GM19372 (cell line): Measurements from ENCODE around the gene PLCB4.

Experiments used
- ATAC-seq: cut with Tn5 transposase; IDR thresholded peaks from one replicate; pipeline ENCODE4 v1.9.1; 2021; ENCODE audit warnings: mild to moderate bottlenecking, low read depth, moderate library complexity; ENCODE audit not compliant: unreplicated experiment

PLCB4 gene

DNA sequence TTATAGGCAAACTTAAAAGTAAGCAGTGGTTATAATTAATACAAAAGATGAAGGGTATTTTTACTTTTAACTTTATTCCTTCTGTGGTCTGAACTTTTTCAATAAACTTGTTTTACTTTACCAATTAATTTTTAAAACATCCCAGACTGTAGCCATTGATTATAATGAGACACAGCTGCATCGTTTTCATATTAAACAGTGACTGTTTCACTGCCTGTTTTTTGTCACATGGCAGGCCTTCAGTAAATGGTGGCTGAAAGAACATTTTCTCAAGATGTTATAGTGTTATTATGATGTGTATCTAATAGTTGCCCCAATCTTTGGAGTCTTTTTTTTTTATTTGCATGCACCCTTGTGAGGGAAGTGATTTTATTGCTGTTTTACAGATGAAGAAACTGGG, 95.1 kb downstream of the PLCB4 start:
- no peak for ATAC-seq

DNA sequence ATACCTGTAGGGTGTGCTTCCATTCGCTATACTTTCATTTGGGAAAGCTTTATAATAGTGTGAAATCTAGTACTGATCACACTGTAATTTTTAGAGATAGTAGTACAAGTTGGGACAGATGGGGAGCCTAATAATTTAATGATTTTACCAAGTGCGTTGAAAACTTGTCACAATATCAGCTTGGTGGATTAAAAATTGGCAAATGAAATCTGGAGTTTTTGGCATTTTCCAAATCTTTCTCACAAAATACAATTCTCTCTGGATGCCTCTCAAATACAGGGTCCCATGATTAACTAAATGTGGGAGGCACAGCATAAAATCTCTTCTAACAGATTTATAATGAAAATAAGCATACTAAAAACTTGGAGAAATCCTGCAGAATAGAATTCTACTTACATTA, 96.4 kb downstream of the PLCB4 start:
- no peak for ATAC-seq

- ATAC-seq, result no peak
Observed at GRCh38 chr20:9166153-9166780, 97.4 kb downstream of the PLCB4 start.

- ATAC-seq, result no peak
Observed at GRCh38 chr20:9169409-9169808, 100.5 kb downstream of the PLCB4 start.

DNA sequence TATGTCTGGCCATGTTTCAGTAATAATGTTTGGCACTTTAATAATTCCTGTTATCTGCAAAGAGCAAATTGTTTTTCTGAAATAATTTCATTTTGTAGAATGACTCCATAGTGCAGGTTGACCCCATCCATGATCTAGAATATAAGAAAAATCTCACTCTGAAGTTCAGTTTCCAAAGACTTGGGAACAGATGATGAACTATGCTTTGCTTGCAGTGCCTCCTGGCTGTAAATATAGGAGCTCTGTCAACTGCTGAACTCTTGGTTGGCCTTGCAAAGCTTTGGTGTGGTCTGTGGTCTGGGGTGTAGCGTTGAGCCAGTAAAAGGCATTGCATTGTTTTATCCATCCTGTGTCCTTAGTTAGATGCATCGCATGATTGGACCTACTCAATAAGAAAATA, 104.0 kb downstream of the PLCB4 start:
- no peak for ATAC-seq

- ATAC-seq, result no peak
Observed at GRCh38 chr20:9177278-9177677, 108.4 kb downstream of the PLCB4 start.

DNA sequence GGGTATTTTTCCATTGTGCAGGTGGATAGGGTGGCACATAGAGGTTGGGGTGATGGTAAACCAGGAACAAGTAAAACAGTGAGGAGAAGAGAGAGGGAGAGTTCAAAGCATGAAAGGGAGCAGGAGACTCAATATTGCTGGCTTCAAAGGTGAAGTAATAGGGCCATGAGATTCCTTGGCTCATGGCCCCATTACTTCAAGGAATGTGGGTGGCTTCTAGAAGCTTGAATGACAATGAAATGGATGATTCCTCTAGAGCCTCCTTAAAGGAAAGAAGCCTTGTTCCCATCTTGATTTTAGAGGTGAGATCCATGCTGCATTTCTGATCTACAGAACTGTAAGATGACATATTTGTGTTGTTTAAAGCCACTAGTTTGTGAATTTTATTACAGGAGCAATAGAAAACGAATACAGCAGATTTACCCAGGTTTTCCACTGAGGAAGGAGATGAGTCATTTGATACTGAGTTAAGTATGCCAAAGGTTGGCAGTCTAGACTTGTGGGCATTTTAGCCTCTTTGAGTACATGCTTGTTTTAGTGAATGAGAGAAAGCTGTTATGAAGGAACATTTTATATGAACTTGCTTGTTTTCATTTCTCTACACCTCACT, 110.4 kb downstream of the PLCB4 start:
- ATAC-seq, result no peak

DNA sequence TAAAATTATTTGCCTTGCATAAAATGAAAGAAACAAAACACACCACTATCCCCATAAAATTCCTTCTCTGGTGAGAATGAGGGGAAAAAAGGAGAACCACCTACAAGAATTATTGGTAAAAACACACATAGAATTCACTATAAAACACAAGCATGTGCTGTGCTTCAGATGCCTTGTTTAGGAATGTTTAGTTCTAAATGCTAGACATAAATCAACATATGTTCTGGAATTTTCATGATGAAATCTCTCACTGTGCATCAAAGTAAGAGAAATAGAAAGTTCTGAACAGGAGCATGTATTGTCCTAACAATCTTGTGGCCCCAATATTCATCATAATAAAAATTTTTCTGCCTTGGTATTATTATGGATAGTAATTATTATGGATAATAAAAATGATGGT, 111.0 kb downstream of the PLCB4 start:
- no peak for ATAC-seq

- no peak for ATAC-seq
Observed at GRCh38 chr20:9180481-9181257, 111.8 kb downstream of the PLCB4 start.

DNA sequence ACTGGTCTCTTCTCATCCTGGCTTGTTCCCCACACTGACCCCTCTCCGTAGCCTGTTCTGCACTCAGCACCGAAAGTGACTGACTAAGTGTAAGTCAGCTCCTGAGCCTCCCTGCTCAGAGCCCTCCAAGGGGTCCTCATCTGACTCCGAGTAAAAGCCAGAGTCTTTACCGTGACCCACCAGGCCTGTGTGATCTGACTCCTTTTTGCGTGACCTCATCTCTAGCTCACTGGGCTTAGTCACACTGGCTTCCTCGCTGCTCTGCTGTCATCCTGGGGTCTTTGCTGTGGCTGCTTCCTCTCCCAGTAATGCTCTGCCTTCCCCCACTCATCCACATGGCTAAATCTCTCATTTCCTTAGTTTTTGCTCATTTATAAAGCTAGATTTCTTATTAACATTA, 116.6 kb downstream of the PLCB4 start:
- no peak for ATAC-seq

- no peak for ATAC-seq
Observed at GRCh38 chr20:9186396-9186795, 117.5 kb downstream of the PLCB4 start.

- ATAC-seq, result no peak
Observed at GRCh38 chr20:9195031-9195430, 126.1 kb downstream of the PLCB4 start.

GRCh38 chr20:9196110-9196509, 127.2 kb downstream of the PLCB4 start:
- no peak for ATAC-seq

GRCh38 chr20:9198460-9198859, 129.6 kb downstream of the PLCB4 start:
- ATAC-seq, result no peak

DNA sequence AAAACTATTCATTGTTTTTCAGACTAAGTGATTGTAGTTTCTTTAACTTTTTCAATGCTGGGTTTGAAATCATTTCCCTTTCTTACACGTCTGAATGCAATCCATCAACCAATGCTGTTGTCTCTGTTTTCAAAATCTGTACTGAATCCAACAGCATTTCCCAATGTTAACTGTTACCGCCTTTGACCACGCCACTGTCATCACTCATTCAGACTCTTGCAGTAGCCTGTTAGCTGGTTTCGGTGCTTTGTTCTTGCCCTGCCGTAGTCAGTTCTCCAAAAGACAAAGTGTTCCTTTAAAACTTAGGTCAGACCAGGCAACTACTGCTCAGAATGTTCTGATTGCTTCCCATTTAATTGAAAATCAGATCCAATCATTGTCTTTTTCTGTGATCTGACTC, 131.3 kb downstream of the PLCB4 start:
- ATAC-seq, result no peak

DNA sequence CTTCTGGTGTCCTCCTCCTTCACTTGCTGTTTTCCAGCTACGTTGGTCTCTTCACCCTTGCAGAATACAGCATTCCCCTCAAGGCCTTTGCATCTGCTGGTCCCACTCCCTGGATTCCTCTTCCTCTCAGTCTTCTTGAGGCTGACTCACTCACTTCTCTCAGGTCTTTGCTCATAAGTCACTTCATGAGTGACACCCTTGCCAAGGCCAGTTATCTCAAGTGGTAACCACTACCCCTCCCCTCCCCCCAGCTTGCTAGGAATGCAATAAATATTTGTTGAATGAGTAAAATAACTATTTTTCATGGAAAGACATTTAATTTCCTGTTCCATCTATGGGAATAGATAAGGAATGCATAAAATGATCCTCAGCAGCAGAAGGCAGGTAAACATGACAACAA, 131.7 kb downstream of the PLCB4 start:
- ATAC-seq, result no peak

GRCh38 chr20:9202420-9203080, 133.7 kb downstream of the PLCB4 start:
- no peak for ATAC-seq

DNA sequence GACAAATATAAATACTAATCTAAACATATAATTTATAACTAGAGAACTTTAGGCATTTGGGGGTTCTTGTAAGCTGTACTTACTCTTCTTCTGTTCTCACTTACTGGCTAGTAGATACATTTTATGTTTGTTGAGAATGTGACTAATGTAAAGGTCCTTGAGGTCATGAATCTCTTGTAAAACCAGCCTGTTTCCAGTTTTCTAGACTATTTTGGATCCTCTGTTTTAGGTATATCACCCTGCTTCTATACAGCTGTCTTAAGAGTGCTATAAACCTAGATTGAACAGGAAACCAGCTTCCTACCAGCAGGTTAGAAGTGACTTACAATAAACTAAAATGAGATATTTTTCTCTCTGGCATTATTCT, 134.2 kb downstream of the PLCB4 start:
- no peak for ATAC-seq

GRCh38 chr20:9204979-9205378, 136.1 kb downstream of the PLCB4 start:
- no peak for ATAC-seq

DNA sequence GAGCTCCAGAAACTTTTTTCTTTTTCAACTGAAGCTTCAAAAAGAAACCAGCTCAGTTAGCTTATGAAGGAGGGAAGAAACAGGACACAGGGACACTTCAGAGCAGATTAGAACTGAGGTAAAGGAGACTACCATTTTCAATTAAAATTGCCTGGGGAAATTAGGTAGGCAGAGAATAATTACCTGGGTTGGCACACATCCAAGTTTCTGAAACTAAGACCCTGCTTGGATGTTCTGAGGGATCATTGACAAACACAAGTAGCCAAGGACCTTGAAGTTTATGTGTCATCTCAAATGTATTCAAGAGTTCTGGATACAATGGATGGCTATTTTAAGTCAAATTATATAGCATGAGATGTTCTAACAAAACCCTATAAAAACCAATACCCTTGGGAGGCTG, 137.6 kb downstream of the PLCB4 start:
- ATAC-seq, result no peak

DNA sequence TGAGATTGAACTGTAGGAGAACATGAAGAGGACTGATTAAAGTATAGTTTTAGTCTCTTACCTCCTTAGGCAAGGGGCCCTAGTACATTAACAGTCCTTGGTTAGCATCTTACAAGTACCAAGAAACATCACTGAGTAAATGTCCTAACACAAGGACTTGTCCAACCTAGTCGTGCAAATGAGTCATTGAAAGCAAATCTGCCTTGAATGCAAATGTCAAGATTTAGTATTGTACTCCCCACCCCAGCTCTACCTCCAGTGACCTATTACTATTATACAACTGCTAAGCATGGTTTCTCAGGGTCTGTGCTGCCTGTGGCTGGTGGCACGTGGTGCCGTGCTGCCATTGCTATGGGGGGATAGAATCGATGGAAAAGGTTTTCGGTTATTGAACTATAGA, 138.4 kb downstream of the PLCB4 start:
- ATAC-seq, result no peak
